IPS-11a (cell line): ENCODE measurements around the gene PAX8.
"Not testable (repeated sequence)": the region's sequence is repeated elsewhere in the genome, so short reads cannot be mapped to it uniquely, and the experiment has no call there.

ENCODE experiments used
- H3K4me3 ChIP-seq: one replicate; pipeline ENCODE4 v1.5.1; 2013; ENCODE audit warnings: low read depth, low read length, control low read depth

PAX8 gene

DNA sequence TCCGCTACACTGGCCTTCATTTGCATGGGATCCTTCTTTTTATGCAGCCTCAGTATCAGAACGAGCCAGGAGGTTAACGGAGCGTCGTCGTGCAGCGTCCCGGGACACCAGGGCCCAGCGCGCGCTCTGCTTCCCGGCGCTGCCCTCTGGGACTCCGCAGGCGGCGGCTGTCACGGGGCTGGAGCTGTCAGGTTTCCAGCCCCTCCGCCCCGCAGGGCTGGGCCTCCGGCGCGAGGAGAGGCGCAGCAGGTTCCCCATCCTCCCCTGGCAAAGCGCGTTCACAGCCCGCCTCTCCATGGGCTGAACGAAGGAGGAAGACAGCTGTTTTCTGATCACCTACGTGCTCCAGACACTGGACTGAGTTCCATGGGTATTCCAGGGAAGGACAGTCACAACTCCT, 12.5 kb upstream of the PAX8 start:
- H3K4me3 ChIP-seq = no peak overlapping the region

DNA sequence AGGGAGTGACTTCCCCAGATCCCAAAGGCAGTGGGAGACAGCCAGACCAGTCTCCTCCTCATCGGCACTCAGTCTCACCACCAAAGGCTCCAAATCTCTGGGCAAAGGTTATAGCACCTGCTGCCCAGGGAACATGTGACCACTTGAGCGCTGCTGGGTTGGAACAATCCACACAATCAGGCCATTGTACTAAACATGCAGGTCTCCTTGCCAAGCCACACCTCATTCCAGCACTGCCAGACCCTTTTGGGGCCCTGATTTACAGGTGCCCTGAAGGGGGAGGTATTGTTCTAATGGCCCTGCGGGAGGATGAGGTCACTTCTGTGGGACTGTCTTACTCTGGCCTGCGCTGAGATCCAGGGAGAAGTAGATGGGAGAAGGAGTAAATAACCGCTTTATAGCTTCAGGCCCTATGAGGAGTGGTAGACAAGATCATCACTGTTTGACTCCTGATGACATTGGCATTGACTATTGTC, 10.0 kb upstream of the PAX8 start:
- not testable (repeated sequence) for H3K4me3 ChIP-seq

DNA sequence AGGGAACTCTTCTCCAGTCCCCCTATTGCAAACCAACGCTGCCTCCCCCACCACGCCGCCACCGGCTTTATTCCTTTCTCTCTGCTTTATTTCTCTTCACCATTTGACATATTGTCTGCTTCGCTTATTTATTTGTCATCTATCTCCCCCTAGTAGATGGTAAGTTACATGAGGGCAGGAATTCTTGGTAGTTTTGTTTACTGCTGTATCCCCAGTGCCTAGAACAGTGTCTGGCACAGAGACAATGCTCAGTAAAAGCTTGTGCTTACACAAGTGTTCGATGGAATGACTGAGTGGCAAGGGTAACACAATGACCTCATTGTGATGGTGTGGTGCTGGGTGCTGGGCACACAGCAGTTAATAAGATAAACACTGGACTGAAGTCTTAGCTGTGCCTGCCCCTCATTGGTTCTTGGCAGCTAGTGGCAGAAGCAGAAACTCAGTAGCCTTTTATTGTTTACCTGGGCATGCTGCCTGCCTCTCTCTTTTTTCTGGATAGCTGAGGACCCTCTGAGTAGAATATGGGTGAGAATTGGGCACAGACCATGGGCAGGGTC, 9.5 kb upstream of the PAX8 start:
- not testable (repeated sequence) for H3K4me3 ChIP-seq

DNA sequence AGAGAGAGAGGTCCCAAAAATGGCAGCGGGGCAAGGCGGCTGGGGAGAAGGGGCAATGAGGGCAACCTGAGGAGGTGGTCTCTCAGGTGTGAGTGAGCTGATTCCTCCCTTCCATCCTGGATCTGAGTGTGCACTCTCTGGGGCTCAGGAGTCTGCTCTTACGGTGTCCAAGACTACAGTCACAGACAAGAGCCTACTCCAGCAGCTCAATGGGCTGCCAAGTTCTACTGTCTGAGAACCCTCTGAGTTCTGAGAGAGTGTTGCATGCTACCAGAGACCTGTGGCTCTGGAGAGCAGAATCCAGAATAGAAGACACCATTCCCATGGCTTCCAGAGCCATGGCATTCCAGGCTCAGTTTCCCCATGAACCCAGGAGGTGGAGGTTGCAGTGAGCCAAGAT, 7.1 kb upstream of the PAX8 start:
- H3K4me3 ChIP-seq = no peak overlapping the region

DNA sequence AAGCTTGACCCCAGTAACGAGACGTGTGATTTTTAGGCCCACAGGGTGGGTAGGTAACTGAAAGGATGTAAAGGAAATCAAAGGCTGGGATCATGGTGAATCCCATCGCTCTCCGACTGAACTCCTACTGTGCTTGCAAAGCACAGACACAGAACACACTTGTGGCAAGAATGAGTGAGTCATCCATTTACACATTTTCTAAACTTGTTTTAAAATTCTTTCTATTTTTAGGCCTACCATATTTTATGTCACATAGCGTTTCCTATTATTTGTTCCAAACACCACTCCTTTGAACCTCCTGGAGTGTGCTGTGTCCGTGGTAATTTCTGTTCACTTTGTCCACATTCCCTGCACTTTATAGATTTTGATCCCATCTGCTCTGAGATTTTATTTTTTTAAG, 6.3 kb upstream of the PAX8 start:
- H3K4me3 ChIP-seq = not testable (repeated sequence)

DNA sequence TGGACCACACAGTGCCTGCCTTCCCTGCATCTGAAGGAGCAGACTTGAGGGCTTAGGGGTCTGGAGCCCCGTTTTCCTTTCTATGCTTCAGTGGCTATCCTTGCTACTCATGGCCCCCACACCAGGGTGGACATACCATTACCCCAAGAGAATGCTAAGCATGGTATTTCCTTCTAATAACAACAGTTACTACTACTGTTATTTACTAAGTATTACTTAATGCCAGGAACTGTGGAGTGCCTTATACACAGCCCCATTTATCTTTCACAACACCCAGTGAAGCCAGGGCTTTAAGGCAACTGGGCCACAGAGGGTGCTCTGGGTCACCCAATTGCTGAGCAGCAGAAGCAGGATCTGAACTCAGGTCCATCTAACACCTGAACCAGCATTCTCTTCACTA, 5.8 kb upstream of the PAX8 start:
- H3K4me3 ChIP-seq = no peak overlapping the region

DNA sequence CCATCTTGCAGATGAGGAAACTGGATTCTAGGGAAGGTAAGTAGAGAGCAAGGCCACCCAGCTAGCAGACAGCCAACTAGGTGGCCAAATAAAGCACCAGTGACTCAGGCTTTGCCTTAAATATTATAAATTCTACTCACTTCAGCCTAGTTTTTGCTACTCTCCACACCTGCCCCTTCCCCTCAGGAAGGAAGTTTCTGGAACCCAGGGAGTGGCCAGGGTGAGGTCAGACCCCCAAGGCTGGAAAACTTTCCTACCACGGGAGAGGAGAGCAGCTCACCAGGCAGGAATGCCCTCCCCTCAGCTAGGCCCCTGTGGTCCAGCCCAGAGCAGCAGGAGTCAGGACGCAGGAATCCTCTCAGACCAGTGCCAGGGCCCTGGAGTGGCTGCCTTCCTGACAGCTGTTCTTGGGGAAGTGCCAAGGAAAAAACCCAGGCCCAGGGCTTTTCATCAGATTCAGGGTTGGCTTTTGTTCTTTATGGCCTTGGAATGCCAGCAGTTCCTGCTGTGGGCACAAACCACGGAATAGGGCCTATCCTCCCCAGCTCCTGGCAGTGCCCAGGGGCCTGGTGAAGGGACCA, 5.1 kb upstream of the PAX8 start:
- H3K4me3 ChIP-seq = no peak overlapping the region

DNA sequence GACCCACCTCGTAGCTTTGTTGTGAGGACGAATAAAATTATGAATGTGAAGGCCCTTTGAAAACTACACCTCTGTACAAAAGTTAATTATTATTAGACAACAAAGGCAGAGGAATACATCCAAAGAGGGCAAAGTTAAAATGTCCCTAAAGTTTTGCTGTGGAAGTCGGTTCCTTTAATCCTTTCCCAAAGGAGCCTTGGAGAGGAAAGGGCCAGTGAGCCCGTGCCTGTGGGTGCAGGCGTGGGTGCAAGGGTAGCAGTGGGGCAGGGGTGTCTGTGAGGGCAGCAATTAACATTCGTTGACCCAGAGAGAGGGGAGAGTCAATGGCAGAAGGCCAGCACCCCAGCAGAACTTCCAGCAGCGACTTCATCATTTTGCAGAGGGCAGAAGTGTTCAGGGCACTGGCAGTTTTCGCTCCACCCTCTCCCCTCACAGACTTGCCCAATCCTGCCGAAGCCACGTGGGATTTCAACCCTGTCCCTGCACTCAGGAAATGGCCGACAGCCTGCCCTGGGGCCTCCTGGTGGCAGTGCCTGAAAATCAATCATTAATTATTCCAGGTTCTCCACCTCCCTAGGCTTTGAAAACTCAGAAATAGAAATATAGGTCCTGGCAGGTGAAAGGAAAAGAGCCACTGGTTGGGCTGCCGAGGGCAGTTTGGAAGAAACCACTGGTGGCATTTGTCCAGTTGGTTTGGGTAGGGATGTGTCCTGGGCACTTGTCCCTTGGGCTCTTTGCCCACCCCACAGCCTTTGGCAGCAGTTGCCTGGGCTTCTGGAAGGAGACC, 4.2 kb upstream of the PAX8 start:
- H3K4me3 ChIP-seq = no peak overlapping the region

DNA sequence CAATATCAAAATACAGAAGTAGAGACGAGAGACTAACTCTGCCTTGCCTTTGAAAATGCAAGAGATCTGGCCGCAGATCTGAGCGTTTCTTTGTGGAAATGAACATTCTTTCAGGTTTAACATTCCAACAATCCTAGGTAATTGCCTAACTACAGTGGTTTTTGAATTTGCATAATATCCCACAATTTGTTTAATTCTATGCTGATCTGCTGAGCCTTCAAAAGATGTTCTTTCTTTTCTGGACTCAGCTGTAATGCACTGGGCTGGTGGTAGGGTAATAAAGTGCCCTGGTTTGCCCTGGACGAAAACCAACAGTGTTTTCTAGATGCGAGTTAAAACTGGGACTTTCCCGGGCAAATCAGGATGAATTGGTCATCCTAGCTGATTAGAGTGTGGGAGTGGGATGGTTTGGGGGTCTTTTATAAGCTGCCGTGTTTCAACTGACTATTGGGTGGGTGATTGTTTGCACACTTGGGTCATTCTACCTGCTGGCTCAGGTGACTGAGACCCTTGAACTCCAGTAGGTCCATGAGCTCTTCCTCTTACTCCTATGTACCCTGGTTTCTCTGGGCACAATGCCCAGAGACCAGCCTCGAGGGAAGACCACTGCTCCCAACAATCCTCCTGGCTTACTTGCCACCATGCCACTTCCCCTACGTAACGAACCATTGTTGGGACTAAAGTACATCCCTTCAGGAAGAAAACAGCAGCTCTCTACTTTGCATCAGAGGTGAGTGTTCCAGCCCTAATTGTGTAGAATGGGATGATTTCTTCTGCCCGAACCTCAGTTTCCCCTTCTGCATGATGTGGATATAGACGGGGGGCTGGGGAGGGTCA, 3.4 kb upstream of the PAX8 start:
- no peak overlapping the region for H3K4me3 ChIP-seq

DNA sequence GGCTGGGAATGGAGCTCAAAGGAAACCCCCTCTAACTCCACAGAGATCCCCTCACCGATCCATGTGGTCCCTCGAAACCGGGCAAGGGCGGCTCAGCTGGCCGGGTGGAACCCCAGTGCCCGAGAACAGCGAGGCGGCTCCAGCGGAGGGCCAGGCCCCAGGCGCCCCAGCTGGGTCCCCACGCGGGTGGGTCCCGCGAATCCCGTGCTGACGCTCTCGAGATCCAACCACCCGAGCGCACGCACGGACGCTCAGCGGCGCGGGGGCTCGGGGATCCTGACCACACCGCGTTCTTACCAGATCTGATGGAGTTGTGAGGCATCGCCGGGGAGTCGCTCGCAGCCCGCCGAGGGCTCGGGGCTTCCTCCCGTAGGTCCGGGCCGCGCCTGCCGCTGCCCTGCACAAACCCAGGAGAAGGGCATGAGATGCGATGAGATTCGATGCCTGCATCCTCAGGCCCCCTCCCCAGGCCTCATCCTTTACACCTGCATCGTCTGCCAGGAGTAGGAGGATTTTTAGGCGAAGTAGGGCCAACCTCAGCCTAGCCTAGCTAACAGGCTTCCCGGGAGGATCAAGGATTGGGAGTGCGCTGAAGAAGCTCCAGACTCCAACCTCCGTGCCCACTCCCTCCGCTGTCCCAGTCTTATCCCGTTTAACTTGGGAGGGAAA, 514 bp downstream of the PAX8 start:
- peak overlapping the region; percentile 22 for H3K4me3 ChIP-seq

DNA sequence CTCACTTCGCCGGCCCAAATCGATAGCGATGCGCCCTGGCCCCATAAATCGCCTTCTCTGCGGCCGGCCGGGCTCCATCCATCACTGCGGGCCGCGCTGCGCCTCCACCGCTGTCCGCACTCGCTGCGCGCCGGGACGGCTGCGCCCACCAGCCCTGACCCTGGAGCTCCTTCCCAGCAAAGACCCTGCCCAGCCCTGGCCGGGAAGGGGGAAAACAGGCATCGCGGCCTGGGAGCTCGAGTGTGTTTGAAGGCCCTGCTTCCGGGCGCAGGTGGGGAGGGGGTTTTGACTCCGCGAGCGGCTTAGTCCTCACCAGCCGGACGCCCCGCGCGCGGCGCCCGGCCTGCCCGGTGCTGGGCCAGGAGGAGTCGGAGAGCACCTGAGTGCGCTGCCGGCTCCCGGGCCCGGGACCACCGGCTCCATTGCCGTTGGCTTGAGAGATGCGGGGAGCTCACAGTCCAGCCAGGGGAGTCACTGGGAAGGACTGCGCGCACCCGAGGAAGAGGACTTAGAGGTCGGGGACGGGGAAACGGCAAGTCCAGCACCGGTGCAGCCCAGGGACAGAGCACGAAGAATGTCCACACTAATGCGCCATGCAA, 1.1 kb downstream of the PAX8 start:
- H3K4me3 ChIP-seq = peak overlapping the region; percentile 22

DNA sequence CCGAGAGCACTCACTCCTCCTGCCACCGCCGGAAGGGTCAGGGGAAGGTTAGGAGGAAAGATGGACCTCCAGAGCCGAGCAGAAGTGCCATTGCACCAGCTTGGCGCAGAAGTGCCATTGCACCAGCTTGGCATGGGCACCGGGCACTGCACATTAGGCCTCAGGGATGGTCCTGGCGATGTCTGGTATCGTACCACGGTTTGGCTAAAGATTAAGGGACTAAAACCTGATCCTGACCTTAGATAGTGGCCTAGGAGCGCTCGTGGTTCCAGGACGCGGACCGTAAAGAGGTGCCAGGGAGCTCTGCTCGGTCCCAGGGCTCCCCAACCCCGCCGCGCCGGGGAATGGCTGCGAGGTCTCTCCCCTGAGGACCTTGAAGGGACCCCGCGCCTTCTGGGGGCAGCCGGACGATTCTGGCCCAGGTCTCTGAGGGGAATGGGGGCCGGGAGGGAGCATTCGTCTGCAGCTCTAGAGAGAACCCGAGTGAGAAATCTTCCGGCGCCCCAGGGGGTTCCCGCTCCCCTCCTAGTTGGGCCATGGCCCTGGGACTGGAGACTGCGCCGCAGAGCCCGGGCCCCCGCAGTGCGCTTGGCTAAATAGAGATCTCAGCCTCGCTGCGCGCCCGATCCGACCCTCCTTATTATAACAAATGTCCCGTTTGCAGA, 1.8 kb downstream of the PAX8 start:
- peak overlapping the region; percentile 18 for H3K4me3 ChIP-seq

DNA sequence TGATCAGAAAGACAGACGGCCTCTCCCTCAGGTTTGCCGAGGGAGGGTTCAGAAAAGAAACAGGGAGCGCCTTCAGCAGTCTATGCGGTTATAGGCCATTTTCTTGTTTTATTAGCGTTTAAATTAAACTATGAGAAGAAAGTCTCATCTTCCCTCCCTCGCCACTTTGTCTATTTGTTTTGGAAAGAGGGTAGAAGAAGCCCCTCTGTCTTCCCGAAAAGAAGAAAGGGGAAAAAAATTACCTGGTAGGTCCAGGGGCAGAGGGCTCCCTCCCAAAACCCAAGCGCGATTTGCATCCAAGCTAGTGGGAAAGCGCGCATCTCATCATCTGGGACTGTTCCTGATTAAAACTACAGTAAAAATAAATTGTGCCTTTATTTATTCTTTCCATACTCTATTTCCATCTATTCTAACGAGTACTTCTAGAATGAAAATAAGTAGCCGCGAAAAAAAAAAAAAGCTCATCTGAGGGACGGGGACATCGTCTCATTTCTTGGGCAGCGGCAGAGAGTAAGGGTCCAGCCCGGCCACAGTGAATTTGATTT, 2.4 kb downstream of the PAX8 start:
- peak overlapping the region; percentile 18 for H3K4me3 ChIP-seq

DNA sequence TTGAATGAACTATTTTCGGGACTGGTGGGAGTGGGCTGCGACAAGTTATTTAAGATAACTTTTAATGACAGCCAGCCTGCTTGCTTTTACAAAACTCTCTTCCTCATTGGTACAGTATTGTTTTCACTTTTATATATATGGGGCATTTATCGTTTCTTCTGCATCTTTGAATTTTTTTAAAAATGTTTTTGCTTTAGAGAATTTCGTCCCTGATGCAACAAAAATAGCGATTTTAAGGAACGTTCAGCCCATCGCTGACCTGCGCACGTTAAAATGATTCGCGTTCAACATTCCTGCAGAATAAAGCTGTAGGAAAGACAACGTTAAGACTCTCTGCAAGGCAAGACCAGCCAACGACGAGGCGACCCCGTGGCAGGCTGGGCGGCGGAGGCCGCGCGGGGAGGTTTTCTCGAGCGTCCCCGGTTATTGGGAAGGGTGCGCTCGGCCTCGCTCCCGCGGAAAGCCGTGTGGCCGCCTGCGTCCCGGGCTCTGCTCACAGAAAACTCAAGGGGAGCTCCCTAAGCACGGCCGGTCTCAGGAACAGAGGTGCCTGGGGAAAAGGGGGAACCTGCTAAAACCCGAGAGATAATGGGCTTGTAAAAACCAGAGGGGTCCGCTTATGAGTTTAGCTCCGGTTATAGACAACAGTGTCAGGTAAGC, 3.0 kb downstream of the PAX8 start:
- no peak overlapping the region for H3K4me3 ChIP-seq

DNA sequence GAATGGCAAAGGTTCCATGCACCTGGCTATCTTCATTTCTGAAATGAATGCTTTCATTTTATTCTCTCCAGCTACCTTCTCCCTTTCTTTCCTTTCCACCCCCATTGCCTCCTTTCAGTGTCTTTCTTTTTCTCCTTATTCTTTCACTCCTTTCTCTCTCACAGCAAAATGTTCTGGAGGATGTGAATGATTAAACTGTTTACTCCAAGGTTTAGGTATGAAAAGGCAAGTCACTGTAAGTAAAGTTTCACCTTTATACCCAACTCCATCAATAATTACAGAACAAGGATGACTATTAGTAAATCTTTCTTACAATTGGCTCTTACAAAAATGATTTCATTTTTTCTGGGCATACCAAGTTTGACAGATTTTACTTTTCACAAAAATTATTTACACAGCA, 4.3 kb downstream of the PAX8 start:
- no peak overlapping the region for H3K4me3 ChIP-seq

DNA sequence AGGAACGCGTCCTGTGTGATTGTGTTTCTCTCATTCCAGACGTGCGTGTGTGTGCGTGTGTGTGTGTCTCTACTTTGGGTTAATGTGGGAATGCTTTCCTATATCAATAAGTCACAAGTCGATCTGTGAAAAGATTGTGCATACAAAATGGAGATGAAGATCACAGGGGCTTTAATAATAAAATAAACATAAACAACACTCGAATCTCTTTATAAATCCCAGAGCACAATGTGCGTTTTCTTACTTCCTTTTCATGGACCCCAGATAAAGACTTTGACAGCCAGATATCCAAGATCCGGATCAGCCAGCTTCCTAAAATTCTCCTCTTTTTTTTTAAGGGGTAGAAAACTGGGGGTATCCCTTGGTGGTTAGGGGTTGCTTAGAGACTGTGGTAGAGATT, 4.7 kb downstream of the PAX8 start:
- H3K4me3 ChIP-seq = no peak overlapping the region

DNA sequence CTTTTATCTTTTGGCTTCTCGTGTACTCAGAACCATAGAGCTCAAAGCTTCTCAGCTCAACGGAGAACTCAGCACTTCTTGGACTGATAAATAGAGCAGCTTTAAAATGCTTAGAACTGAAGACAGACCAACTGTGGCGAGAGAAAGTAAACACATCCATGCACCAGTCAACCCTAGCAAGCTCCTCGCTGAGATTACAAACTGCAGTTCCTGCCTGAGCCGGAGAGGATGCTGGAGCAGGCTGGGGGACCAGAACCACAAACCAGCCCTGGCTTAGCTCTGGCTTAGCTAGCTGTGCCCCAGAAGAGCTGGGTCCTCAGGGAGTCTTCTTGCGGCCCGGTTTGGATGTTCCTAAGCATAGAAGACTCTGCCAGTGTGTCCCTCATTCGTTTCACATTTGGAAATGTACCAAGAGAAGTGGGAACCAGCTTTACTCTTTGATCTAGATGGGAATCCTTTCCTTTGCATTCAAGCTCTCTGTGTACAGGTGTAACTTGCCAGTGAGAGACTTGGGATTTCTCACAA, 5.6 kb downstream of the PAX8 start:
- no peak overlapping the region for H3K4me3 ChIP-seq

DNA sequence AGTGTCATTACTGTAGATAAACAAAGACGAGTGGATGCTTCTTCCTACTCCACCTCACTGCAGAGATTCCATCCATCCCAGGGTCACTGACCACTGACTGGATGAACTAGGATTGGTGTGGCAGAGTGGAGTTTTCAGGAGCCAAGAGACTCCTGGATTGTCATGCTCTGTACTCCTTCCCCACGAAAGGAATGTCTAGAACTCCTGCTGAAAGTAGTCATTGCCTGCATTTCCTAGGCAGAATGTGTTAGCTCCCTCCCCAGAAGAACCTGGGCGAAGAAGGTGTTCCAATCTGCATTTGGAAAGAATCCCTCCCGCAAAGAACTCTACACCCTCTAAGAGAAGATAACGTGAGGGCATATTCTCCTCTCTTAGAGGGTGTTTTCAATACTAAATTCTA, 6.2 kb downstream of the PAX8 start:
- H3K4me3 ChIP-seq = no peak overlapping the region
